Panc1 (cell line): Measurements from ENCODE around the gene ADGRV1. TPM values are rescaled to one million over a fixed set of nuclear protein-coding genes. Genes with fewer than 3 reads are reported as not detected.

Experiments
- ATAC-seq: fragments of 200-7000 bp; cut with Tn5 transposase; 2 replicates; pipeline ENCODE4 v1.9.1; 2020; ENCODE audit warnings: mild to moderate bottlenecking, moderate library complexity
- BruUV-seq: library from RNA; stranded (reverse); fragments of 400-500 nt; replicated peaks from 2 replicates; lab custom pipeline; 2021; lab: Mats Ljungman, UMichigan
- CTCF ChIA-PET: fragments of 300-600 bp; sonication (Branson Sonifier 250); formaldehyde crosslinking; loops from one replicate; lab custom pipeline; 2022; ENCODE audit warnings: antibody characterized with exemption; lab: Charles Lee
- POLR2A ChIA-PET: fragments of 300-600 bp; sonication (Branson Sonifier 250); formaldehyde crosslinking; loops from one replicate; lab custom pipeline; 2022; ENCODE audit warnings: antibody characterized with exemption; lab: Charles Lee
- DNase-seq: peaks from one replicate; pipeline ENCODE4 v3.0.0-alpha.2; 2010; ENCODE audit warnings: low read depth, low spot score
- H3K27ac ChIP-seq: 2 replicates; pipeline ENCODE4 v1.5.1; 2011; ENCODE audit warnings: mild to moderate bottlenecking, low read length, inconsistent platforms
- H3K27me3 ChIP-seq: fragments of 200-500 bp; sonication (Bioruptor generic); 2 replicates; pipeline ENCODE4 v1.6.0; 2014; ENCODE audit warnings: low read length, inconsistent platforms; ENCODE audit not compliant: control insufficient read depth, insufficient read depth
- H3K36me3 ChIP-seq: fragments of 200-500 bp; sonication (Bioruptor generic); 2 replicates; pipeline ENCODE4 v1.5.1; 2014; ENCODE audit warnings: inconsistent platforms, mild to moderate bottlenecking, low read length, moderate library complexity; ENCODE audit not compliant: control insufficient read depth, insufficient read depth
- H3K4me1 ChIP-seq: 2 replicates; pipeline ENCODE4 v1.5.1; 2011; ENCODE audit warnings: inconsistent platforms, mild to moderate bottlenecking, low read length, moderate library complexity; ENCODE audit not compliant: control insufficient read depth, insufficient read depth
- H3K4me3 ChIP-seq, 2 experiments: 2 replicates each; pipeline ENCODE4 v1.5.1; 2011 to 2012; ENCODE audit warnings: low read depth in 2 of 2, low read length in 2 of 2, mild to moderate bottlenecking in 2 of 2, inconsistent platforms in 1 of 2, moderate library complexity in 1 of 2
- H3K9me3 ChIP-seq: fragments of 200-500 bp; sonication (Bioruptor generic); 2 replicates; pipeline ENCODE4 v1.5.1; 2014; ENCODE audit warnings: low read depth, mild to moderate bottlenecking, inconsistent platforms, low read length, moderate library complexity; ENCODE audit not compliant: control insufficient read depth, insufficient read depth
- CTCF ChIP-seq: fragments of 450-650 bp; IDR thresholded peaks from 2 replicates; pipeline ENCODE4 v1.5.1; 2017; ENCODE audit warnings: mild to moderate bottlenecking
- POLR2AphosphoS5 ChIP-seq: IDR thresholded peaks from 2 replicates; pipeline ENCODE4 v1.6.1; 2012; ENCODE audit warnings: mild to moderate bottlenecking, low read depth, low read length, moderate library complexity
- REST ChIP-seq, 2 experiments: IDR thresholded peaks; 2 replicates each; pipeline ENCODE4 v1.6.1; 2011 to 2012; ENCODE audit warnings: low read depth in 2 of 2, control low read depth in 1 of 2, low read length in 1 of 2, mild to moderate bottlenecking in 1 of 2, moderate library complexity in 1 of 2; ENCODE audit not compliant: insufficient read depth in 1 of 2
- SIN3A ChIP-seq: IDR thresholded peaks from 2 replicates; pipeline ENCODE4 v1.6.1; 2012; ENCODE audit warnings: low read depth, mild to moderate bottlenecking, low read length, moderate library complexity, borderline replicate concordance; ENCODE audit not compliant: insufficient read depth
- TCF7L2 ChIP-seq: IDR thresholded peaks from 2 replicates; pipeline ENCODE4 v1.6.1; 2011; ENCODE audit warnings: mild to moderate bottlenecking, low read depth, low read length, inconsistent platforms
- in situ Hi-C: cut with HindIII; loops from 2 replicates; pipeline ENCODE4 v1.10.0; 2016; ENCODE audit warnings: low sequenced_read_pairs, low pct_unique_long_range_greater_than_20kb
- intact Hi-C: fragments of 100-400 bp; cut with micrococcal nuclease; formaldehyde crosslinking; loops from one replicate; pipeline ENCODE4 v1.10.0; 2022; ENCODE audit not compliant: unreplicated experiment
- total RNA-seq: library from RNA; stranded (reverse); gene quantifications from one replicate; pipeline ENCODE4 v1.2.1, GENCODE V29; 2021; ENCODE audit not compliant: unreplicated experiment

ADGRV1 gene
- total RNA-seq, 1 experiment from 2014 or later = 0.49 TPM

GRCh38 chr5:90882448-90882847 lies 323.9 kb downstream of the ADGRV1 start:
- no peaks in the 10 kb centered on the region for H3K4me1 ChIP-seq
- peaks cover 11% of the 10 kb centered on the region; the same call in 1 of the 2 replicates for H3K27me3 ChIP-seq
- ATAC-seq (no peak), DNase-seq (no peak)
- TF ChIP-seq TCF7L2 (no peak), POLR2AphosphoS5 (no peak), CTCF (no peak), SIN3A (no peak), REST (IDR thresholded peaks at IDR 0.05; ENCODE audit: insufficient read depth in 1 of 2, low read depth in 2 of 2, low read length in 1 of 2) (no peak)
- H3K4me3 ChIP-seq = no peak overlapping the region
- intact Hi-C loops (no loop called here), in situ Hi-C loops (no loop called here)
- POLR2A ChIA-PET = no interaction called here
- CTCF ChIA-PET = no interaction called here
- no peak overlapping the region for H3K27ac ChIP-seq
- no peaks in the 10 kb centered on the region for H3K9me3 ChIP-seq
- H3K36me3 ChIP-seq = no peaks in the 10 kb centered on the region
- no TSS peak for BruUV-seq

- CTCF ChIA-PET = no interaction called here
- no peaks in the 10 kb centered on the region for H3K36me3 ChIP-seq
- no peak overlapping the region for H3K27ac ChIP-seq
Measured at GRCh38 chr5:90885180-90885868, 326.7 kb downstream of the ADGRV1 start.

More at GRCh38 chr5:90885180-90885868, 326.7 kb downstream of the ADGRV1 start:
- H3K27me3 ChIP-seq = peaks cover 6% of the 10 kb centered on the region; the same call in 1 of the 2 replicates
- no peak overlapping the region for H3K4me3 ChIP-seq
- intact Hi-C loops = no loop called here
- in situ Hi-C loops = no loop called here
- H3K9me3 ChIP-seq = no peaks in the 10 kb centered on the region
- TF ChIP-seq POLR2AphosphoS5 = no peak
- no peak for TF ChIP-seq SIN3A
- no peak for TF ChIP-seq REST (IDR thresholded peaks at IDR 0.05; ENCODE audit: insufficient read depth in 1 of 2, low read depth in 2 of 2, low read length in 1 of 2)
- no peak for TF ChIP-seq TCF7L2
- TF ChIP-seq CTCF = no peak
- H3K4me1 ChIP-seq = no peaks in the 10 kb centered on the region
- ATAC-seq (no peak), DNase-seq (no peak)
- POLR2A ChIA-PET = no interaction called here
- no TSS peak for BruUV-seq
